ENCODE measurements around the gene ASF1A.
"Not testable (repeated sequence)": the region's sequence is repeated elsewhere in the genome, so short reads cannot be mapped to it uniquely, and the experiment has no call there.

ASF1A gene

DNA sequence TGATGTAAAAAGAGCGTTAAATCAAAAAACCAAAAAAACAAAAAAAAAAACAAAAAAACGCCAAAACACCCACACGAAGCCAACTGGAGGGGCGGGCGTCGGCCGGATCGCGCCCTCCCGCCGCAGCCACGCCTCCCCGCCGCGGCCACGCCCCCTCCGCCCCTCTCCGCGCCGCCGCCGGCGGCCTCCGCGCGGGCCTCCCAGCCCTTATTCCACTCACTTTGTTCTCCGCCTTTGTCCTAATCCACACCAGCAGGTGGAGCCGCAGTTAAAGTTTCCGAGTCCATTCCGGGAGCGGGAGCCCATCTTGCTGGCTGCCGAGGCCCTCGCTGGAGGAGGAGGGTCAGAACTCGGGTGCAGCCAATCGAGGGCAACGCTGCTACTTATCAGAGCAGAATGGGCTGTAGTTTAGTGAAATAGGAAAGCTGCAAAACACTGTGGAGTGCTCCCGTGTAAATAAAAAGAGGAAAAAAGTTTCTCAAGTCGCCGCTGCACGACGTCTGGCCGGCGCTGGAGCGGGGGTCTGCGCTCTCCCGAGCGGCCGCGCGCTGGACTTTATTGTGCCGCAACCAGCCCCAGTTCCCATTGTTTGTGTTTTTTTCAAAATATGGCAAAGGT lies at the start of gene ASF1A:
ASF1A (plus strand) TSS at position 346 of the 618 bp plus-strand sequence; CDS start at position 608, 262 bp downstream.
- in situ Hi-C loops (cut with HindIII; ENCODE audit: low sequenced_read_pairs) = no loop called here

DNA sequence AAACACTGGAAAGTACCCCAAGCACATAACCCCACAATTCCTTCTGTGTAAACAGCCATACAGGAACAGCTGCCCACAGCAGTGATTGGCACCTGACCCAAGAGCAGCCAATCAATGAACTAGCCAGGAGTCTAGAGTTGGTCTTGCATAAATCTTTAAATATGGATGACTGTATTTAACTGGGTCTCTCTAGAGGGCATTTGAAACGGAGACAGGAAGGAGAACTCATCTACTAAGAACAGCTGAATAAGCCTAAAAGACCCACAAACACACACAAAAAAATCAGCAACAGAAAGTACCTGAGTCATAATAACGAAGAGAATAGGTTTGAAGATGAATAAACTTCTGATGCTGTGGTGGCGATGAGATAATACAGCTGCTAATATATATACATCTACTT lies 49.0 kb upstream of the ASF1A start:
- in situ Hi-C loops (cut with HindIII; ENCODE audit: low sequenced_read_pairs) = no loop called here

- in situ Hi-C loops (cut with HindIII; ENCODE audit: low sequenced_read_pairs) = no loop called here
Measured at GRCh38 chr6:118853408-118853807, 40.5 kb upstream of the ASF1A start.

- in situ Hi-C loops (cut with HindIII; ENCODE audit: low sequenced_read_pairs) = no loop called here
Measured at GRCh38 chr6:118856301-118856700, 37.7 kb upstream of the ASF1A start.

DNA sequence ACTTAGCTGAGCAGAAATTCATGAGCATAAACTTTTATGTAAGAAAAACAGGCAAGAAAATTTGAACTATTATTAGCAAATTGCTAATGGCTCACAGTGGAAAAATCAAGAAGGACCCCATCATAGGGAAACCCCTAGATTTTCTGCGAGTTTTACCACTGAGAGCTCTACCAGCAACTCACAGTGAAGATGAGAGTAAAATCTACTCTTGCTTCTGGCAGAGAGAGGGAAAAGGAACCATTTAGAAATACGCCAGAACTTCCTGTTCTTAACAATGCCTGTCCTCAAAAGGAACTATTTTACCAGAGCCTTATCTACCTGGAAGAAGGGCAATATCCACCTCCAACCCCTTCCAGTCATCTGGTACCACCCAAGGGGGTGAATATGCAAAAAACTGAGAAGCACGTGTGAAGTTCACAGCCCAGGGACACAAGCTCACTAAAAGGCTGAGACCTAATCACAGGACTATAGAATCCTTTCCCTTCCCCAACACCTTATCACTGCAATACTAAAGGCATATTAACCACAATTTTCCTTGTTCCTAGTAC lies 34.4 kb upstream of the ASF1A start:
- in situ Hi-C loops (cut with HindIII; ENCODE audit: low sequenced_read_pairs) = no loop called here

GRCh38 chr6:118860363-118860762 lies 33.6 kb upstream of the ASF1A start:
- in situ Hi-C loops (cut with HindIII; ENCODE audit: low sequenced_read_pairs) = no loop called here

GRCh38 chr6:118860880-118861279 lies 33.1 kb upstream of the ASF1A start:
- in situ Hi-C loops (cut with HindIII; ENCODE audit: low sequenced_read_pairs) = no loop called here

DNA sequence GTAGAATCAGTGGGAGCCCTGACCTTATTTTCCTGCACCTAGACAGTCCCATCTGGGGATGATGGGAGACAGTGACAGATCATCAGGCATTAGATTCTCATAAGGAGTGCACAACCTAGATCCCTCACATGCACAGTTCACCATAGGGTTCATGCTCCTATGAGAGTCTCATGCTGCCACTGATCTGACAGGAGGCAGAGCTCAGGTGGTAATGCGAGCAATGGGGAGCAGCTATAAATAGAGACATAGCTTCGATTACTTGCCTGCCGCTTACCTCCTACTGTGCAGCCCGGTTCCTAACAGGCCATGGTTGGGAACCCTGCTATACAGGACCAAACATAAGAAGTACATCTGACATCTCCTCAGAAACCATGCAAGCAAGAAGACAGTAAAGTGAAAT lies 31.5 kb upstream of the ASF1A start:
- in situ Hi-C loops (cut with HindIII; ENCODE audit: low sequenced_read_pairs) = no loop called here

DNA sequence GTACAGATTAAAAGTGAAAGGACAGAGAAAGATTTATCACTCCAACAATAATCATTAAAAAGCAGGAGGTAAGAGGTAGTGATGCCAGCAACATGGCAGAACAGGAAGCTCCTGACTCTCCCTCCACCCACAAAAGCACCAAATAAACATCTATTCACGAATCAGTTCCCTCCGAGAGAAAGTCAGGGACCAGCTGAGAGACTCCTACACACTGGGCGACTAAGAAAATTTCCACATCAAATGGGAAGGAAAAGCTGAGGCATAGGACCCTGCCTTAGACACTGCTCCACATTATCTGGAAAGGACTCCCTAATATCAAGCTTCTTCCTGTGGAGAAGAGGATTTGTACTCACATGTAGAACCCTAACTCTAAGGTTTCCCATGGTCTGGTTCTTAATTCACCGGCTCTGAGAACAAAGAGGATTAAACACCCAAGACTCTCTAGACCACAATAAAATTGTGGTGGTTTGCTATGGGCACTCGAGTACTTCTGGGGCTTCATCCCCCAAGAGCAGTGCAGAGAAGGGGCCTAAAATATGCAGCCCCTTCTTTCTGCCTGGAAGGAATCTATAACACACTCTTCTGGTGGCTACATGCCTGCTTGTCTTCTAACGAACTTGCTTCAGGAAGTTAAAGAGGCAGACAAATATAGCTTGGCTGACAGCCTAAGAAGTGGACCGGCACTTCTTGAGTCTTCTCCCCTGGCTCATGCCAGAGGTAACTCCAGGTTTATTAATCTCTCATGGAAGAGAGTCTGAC lies 29.4 kb upstream of the ASF1A start:
- in situ Hi-C loops (cut with HindIII; ENCODE audit: low sequenced_read_pairs) = no loop called here

- in situ Hi-C loops (cut with HindIII; ENCODE audit: low sequenced_read_pairs) = no loop called here
Measured at GRCh38 chr6:118865100-118865391, 28.9 kb upstream of the ASF1A start.

DNA sequence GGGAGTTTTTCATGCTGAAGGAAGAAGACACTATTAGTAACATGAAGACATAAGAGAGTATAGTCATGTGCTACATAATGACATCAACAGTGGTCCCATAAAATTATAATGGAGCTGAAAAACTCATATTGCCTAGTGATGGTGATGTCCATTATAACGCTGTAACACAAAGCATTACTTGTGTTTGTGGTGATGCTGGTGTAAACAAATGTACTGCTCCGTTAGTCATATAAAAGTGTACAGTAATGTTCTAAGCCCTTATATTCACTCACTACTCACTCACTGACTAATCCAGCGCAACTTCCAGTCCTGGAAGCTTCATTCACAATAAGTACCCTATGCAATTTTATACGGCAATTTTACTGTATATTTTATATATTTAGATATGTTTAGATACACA lies 26.8 kb upstream of the ASF1A start:
- in situ Hi-C loops (cut with HindIII; ENCODE audit: low sequenced_read_pairs) = no loop called here

GRCh38 chr6:118868901-118869300 lies 25.1 kb upstream of the ASF1A start:
- in situ Hi-C loops (cut with HindIII; ENCODE audit: low sequenced_read_pairs) = not testable (repeated sequence)

DNA sequence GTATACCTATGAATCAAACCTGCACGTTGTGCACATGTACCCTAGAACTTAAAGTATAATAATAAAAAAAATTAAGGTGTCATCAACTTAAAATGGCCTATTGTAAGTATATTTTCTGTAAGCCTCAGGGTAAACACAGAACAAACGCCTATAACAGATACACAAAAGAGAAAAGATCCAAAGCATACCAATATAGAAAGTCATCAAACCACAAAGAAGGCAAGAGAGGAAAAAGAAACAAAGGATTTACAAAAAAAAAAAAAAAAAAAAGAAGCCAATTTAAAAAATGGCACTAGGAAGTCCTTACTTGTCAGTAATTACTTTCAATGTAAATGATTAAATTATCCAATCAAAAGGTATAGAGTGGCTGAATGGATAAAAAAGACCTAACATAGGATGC lies 24.6 kb upstream of the ASF1A start:
- in situ Hi-C loops (cut with HindIII; ENCODE audit: low sequenced_read_pairs) = no loop called here

DNA sequence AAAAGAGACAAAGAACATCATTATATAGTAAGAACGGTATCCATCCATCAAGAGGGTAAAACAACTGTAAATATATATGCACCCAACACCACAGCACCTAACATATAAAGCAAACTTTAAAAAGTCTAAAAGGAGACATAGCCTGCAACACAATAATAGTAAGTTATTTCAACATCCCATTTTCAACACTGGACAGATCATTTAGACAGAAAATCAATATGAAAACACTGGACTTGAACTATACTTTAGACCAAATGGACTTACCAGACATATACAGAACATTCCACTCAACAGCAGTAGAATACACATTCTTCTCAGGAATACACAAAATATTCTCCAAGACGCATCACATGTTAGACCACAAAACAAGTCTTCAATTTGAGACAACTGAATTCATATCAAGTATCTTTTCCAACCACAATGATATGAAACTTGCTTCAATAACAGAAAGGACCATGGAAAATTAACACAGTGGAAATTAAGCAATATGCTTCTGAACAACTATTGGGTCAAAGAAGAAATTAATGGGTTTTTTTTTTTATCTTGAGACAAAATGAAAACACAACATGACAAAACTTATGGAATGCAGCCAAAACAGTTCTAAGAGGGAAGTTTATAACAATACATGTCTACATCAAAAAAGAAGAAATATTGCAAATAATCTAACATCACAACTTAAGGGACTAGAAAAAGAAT lies 23.9 kb upstream of the ASF1A start:
- in situ Hi-C loops (cut with HindIII; ENCODE audit: low sequenced_read_pairs) = no loop called here

DNA sequence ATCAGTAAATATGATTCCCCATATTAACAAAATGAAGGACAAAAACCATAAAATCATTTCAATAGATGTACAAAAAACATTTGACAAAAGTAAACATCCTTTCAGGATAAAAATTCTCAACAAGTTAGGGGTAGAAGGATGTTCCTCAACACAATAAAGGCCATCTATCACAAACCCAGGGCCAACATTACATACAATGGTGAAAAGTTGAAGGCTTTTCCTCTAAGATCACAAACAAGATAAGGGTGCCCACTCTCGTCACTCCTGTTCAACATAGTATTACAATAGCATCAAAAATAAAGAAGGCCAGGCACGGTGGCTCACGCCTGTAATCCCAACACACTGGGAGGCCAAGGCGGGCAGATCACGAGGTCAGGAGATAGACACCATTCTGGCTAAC lies 22.6 kb upstream of the ASF1A start:
- in situ Hi-C loops (cut with HindIII; ENCODE audit: low sequenced_read_pairs) = no loop called here

GRCh38 chr6:118872318-118872717 lies 21.6 kb upstream of the ASF1A start:
- in situ Hi-C loops (cut with HindIII; ENCODE audit: low sequenced_read_pairs) = no loop called here

GRCh38 chr6:118872726-118873125 lies 21.2 kb upstream of the ASF1A start:
- in situ Hi-C loops (cut with HindIII; ENCODE audit: low sequenced_read_pairs) = no loop called here

GRCh38 chr6:118873239-118873638 lies 20.7 kb upstream of the ASF1A start:
- in situ Hi-C loops (cut with HindIII; ENCODE audit: low sequenced_read_pairs) = no loop called here

DNA sequence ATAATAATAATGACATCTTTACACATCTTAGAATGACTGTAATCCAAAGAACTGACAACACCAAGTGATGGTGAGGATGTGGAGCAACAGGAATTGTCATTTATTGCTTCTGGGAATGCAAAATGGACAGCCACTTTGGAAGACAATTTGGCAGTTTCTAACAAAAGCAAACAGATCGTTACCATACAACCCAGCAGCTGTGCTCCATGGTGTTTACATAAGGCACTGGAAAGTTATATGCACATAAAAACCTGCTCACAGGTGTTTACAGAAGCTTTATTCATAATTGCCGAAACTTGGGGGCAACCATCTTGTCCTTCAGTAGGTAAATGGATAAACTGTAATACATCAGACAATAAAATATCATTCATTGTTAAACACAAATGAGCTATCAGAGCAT lies 18.3 kb upstream of the ASF1A start:
- in situ Hi-C loops (cut with HindIII; ENCODE audit: low sequenced_read_pairs) = no loop called here

GRCh38 chr6:118876198-118876597 lies 17.8 kb upstream of the ASF1A start:
- in situ Hi-C loops (cut with HindIII; ENCODE audit: low sequenced_read_pairs) = no loop called here

DNA sequence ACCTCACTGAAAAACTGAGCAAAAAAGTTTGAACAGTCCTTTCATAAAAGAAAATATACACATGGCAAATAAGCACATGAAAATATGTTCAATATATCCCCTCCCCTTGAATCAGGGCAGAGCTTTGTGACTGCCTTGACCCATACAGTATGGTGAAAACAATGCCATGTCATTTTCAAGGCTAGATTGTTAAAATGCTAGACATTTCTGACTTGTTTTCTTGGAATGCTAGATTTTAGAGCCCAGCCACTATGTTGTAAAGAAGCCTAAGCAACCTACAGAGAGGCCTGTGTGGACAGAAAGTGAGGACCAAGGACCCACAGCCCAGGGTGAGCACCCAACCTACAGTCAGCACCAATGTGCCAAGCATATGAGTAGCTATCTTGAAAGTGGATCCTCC lies 17.1 kb upstream of the ASF1A start:
- in situ Hi-C loops (cut with HindIII; ENCODE audit: low sequenced_read_pairs) = no loop called here

- in situ Hi-C loops (cut with HindIII; ENCODE audit: low sequenced_read_pairs) = no loop called here
Measured at GRCh38 chr6:118877806-118878205, 16.1 kb upstream of the ASF1A start.
